ENCODE data around the gene TWIST2. TPM values are rescaled to one million over a fixed set of nuclear protein-coding genes. Genes with fewer than 3 reads are reported as not detected.

TWIST2 gene
- total RNA-seq, 1 experiment from 2014 or later = not detected

DNA sequence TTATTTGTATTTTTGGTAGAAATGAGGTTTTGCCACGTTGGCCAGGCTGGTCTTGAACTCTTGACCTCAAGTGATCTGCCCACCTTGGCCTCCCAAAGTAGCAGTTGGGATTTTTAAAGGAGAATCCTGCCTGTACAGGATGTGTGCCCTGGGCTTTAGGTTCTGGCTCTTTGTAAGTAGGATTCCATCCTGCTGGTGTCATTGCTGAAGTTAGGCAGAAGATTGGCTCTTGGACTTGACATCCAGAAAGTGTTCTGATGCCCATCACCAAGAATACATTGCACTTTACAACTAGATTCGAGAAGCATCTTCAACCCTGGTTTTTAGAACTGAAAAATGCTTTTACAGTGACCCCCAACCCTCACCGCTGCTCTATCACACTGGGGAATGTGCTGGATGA is 4.4 kb upstream of the TWIST2 start:
- Histone ChIP-seq H3K27ac (ENCODE audit: low read depth, low read length, poor library complexity, severe bottlenecking) (no peak overlapping the region), H3K27me3 (replicated peaks; ENCODE audit: insufficient read depth, low read depth, low read length, poor library complexity) (peaks cover 52% of the 10 kb centered on the region), H3K4me3 (ENCODE audit: low read depth, low read length, poor library complexity, severe bottlenecking) (no peak overlapping the region), H3K9me3 (ENCODE audit: low read depth, low read length, poor library complexity, severe bottlenecking) (no peaks in the 10 kb centered on the region), H3K36me3 (ENCODE audit: insufficient read depth, low read length, poor library complexity, severe bottlenecking) (no peaks in the 10 kb centered on the region), H3K4me1 (ENCODE audit: insufficient read depth, low read length, poor library complexity, severe bottlenecking) (peaks cover 3% of the 10 kb centered on the region)
- no peak for DNase-seq (ENCODE audit: low spot score)
- no TSS peak for BruUV-seq (replicated peaks)
- intact Hi-C loops (cut with micrococcal nuclease; ENCODE audit: unreplicated experiment) = no loop called here
- ChIA-PET CTCF (no interaction called here), POLR2A (ENCODE audit: low non-redundant PET) (no interaction called here)
- TF ChIP-seq EZH2 (IDR thresholded peaks at IDR 0.05; ENCODE audit: borderline replicate concordance, low read depth, low read length, poor library complexity, severe bottlenecking) = no peak
- TF ChIP-seq, protein P1, sequence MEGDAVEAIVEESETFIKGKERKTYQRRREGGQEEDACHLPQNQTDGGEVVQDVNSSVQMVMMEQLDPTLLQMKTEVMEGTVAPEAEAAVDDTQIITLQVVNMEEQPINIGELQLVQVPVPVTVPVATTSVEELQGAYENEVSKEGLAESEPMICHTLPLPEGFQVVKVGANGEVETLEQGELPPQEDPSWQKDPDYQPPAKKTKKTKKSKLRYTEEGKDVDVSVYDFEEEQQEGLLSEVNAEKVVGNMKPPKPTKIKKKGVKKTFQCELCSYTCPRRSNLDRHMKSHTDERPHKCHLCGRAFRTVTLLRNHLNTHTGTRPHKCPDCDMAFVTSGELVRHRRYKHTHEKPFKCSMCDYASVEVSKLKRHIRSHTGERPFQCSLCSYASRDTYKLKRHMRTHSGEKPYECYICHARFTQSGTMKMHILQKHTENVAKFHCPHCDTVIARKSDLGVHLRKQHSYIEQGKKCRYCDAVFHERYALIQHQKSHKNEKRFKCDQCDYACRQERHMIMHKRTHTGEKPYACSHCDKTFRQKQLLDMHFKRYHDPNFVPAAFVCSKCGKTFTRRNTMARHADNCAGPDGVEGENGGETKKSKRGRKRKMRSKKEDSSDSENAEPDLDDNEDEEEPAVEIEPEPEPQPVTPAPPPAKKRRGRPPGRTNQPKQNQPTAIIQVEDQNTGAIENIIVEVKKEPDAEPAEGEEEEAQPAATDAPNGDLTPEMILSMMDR (conservative IDR thresholded peaks at IDR 0.05; ENCODE audit: low read depth, low read length) = no peak

DNA sequence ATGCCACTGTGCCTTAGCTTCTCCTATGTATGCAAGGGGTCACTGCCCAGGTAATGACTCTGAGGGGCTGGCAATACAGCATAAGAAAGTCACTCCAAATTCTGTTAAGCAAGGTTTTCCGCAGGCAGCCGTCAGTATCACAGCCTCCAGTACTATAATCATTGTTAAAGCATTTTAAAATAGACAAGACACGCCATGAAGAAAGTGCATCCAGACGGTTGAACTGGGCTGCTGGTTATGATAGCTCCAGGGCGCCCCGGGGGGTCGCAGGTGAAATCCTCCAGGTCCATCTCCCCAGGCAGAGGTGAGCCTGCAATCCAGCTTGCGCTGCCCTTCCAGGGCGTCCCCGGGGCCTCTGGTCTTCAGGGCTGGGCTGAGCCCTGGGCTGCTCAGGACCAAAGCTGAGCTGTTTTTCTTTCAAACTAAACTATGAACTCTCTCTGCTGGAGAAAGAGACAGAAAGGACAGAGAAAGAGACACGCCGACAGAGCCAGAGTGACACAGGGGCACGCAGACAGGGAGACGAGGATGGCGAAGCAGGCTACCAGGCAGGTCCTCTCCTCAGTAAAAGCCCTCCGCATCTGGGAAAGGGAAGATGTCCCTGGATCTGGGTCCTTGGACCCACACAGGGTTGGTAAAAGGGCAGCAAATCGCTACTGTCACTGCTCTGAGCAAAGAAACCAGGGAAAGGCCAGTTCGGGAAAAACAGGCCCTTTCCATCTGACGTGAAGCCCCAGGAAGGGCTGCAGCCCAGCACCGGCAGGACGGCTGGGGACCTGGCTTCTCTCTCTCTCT is 2.1 kb upstream of the TWIST2 start:
- Histone ChIP-seq H3K27ac (ENCODE audit: low read depth, low read length, poor library complexity, severe bottlenecking) (no peak overlapping the region), H3K27me3 (replicated peaks; ENCODE audit: insufficient read depth, low read depth, low read length, poor library complexity) (peaks cover 75% of the 10 kb centered on the region), H3K4me1 (ENCODE audit: insufficient read depth, low read length, poor library complexity, severe bottlenecking) (peaks cover 3% of the 10 kb centered on the region), H3K36me3 (ENCODE audit: insufficient read depth, low read length, poor library complexity, severe bottlenecking) (no peaks in the 10 kb centered on the region), H3K9me3 (ENCODE audit: low read depth, low read length, poor library complexity, severe bottlenecking) (no peaks in the 10 kb centered on the region), H3K4me3 (ENCODE audit: low read depth, low read length, poor library complexity, severe bottlenecking) (no peak overlapping the region)
- POLR2A ChIA-PET (ENCODE audit: low non-redundant PET) = no interaction called here
- BruUV-seq (replicated peaks) = no TSS peak
- DNase-seq (ENCODE audit: low spot score) = no peak
- TF ChIP-seq, protein P1 (conservative IDR thresholded peaks at IDR 0.05; ENCODE audit: low read depth, low read length) = no peak
- TF ChIP-seq EZH2 (IDR thresholded peaks at IDR 0.05; ENCODE audit: borderline replicate concordance, low read depth, low read length, poor library complexity, severe bottlenecking) = no peak
- intact Hi-C loops (cut with micrococcal nuclease; ENCODE audit: unreplicated experiment) = no loop called here
- CTCF ChIA-PET = no interaction called here

DNA sequence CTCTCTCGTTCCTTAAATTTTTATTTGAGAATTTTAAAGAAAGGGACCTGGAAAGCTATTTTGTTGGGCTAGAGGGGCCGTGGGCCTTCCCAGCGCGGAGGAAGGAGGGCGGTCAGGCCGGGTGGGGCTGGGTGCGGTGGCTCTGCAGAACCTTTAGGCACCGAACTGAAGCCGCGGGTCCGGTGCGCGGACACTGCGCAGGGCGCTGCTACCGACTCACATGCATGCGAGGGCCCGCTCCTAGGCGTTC is 1.6 kb upstream of the TWIST2 start:
- no TSS peak for BruUV-seq (replicated peaks)
- H3K27ac ChIP-seq (ENCODE audit: low read depth, low read length, poor library complexity, severe bottlenecking) = no peak overlapping the region
- peaks cover 80% of the 10 kb centered on the region for H3K27me3 ChIP-seq (replicated peaks; ENCODE audit: insufficient read depth, low read depth, low read length, poor library complexity)
- intact Hi-C loops (cut with micrococcal nuclease; ENCODE audit: unreplicated experiment) = no loop called here
- no peak for TF ChIP-seq EZH2 (IDR thresholded peaks at IDR 0.05; ENCODE audit: borderline replicate concordance, low read depth, low read length, poor library complexity, severe bottlenecking)
- TF ChIP-seq, protein P1 (conservative IDR thresholded peaks at IDR 0.05; ENCODE audit: low read depth, low read length) = no peak
- CTCF ChIA-PET = no interaction called here
- DNase-seq (ENCODE audit: low spot score) = no peak
- no peaks in the 10 kb centered on the region for H3K9me3 ChIP-seq (ENCODE audit: low read depth, low read length, poor library complexity, severe bottlenecking)
- peaks cover 3% of the 10 kb centered on the region for H3K4me1 ChIP-seq (ENCODE audit: insufficient read depth, low read length, poor library complexity, severe bottlenecking)
- no peak overlapping the region for H3K4me3 ChIP-seq (ENCODE audit: low read depth, low read length, poor library complexity, severe bottlenecking)
- H3K36me3 ChIP-seq (ENCODE audit: insufficient read depth, low read length, poor library complexity, severe bottlenecking) = no peaks in the 10 kb centered on the region
- POLR2A ChIA-PET (ENCODE audit: low non-redundant PET) = no interaction called here
